Ovary (tissue), 3 donors: ENCODE data around the gene TOP3A.

ENCODE experiments used
- CTCF ChIP-seq, 3 donors: fragments of 450-650 bp in 2 of 3; fragments of 200-600 bp in 1 of 3; IDR thresholded peaks; one replicate each; pipeline versions ENCODE4 v1.5.1 to v1.8.0; 2016 to 2022; ENCODE audit warnings: antibody characterized with exemption in 3 of 3, mild to moderate bottlenecking in 1 of 3
- POLR2A ChIP-seq: fragments of 450-650 bp; IDR thresholded peaks from one replicate; pipeline ENCODE4 v1.6.1; 2017; ENCODE audit warnings: antibody characterized with exemption, mild to moderate bottlenecking, moderate library complexity
- donor health status: DM: no; HTN: no; CAD: no.

- TF ChIP-seq POLR2A (no peak), CTCF (IDR thresholded peaks at IDR 0.05) (no peak)
Observed at GRCh38 chr17:18327093-18327492, 12.3 kb upstream of the TOP3A start.
